C4-2B (cell line): ENCODE measurements around the gene IFNGR1.
"Not testable (repeated sequence)": the region's sequence is repeated elsewhere in the genome, so short reads cannot be mapped to it uniquely, and the experiment has no call there.

Experiments
- H3K27ac ChIP-seq: fragments of 450-650 bp; 2 replicates; pipeline ENCODE4 v1.5.1; 2017
- ZFX ChIP-seq: fragments of 450-650 bp; IDR thresholded peaks from 2 replicates; pipeline ENCODE4 v1.6.1; 2017
- TF ChIP-seq, protein P1 (sequence below): fragments of 450-650 bp; conservative IDR thresholded peaks from 2 replicates; pipeline ENCODE4 v1.5.1; 2017; ENCODE audit warnings: mild to moderate bottlenecking

Gene IFNGR1

DNA sequence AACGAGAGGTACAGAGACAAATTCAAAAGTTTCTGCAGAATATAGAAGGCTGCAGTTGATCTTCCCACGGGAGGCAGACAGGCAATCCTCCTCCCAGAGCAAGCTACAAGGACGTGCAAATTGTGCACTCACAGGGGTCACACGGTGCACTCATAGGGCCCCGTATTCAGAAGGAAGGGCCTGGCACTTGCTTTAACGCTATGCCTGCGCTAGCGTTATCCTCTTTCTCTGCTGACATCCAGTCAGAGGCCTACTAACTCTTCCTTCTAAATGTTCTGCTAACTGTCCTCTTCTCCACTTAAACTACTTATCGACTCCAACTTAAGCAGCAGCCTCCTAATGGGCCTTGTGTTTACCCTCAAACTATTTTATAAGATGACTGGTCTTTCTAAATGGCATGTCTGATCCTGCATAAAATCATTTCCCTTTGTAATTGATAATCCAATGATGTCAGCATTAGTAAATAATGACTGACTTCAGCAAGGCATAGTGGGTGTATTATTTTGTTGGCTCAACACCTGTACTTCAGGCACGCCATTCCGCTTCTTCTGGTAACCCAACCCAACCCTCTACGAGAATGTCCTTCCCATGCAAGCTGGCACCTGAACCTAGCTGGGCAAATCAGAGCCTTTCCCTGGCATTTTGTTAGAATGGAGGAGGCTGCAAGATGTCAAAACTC lies 2.2 kb downstream of the IFNGR1 start:
- no peak for TF ChIP-seq ZFX
- TF ChIP-seq, protein P1, sequence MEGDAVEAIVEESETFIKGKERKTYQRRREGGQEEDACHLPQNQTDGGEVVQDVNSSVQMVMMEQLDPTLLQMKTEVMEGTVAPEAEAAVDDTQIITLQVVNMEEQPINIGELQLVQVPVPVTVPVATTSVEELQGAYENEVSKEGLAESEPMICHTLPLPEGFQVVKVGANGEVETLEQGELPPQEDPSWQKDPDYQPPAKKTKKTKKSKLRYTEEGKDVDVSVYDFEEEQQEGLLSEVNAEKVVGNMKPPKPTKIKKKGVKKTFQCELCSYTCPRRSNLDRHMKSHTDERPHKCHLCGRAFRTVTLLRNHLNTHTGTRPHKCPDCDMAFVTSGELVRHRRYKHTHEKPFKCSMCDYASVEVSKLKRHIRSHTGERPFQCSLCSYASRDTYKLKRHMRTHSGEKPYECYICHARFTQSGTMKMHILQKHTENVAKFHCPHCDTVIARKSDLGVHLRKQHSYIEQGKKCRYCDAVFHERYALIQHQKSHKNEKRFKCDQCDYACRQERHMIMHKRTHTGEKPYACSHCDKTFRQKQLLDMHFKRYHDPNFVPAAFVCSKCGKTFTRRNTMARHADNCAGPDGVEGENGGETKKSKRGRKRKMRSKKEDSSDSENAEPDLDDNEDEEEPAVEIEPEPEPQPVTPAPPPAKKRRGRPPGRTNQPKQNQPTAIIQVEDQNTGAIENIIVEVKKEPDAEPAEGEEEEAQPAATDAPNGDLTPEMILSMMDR = no peak
- H3K27ac ChIP-seq = no peak overlapping the region

DNA sequence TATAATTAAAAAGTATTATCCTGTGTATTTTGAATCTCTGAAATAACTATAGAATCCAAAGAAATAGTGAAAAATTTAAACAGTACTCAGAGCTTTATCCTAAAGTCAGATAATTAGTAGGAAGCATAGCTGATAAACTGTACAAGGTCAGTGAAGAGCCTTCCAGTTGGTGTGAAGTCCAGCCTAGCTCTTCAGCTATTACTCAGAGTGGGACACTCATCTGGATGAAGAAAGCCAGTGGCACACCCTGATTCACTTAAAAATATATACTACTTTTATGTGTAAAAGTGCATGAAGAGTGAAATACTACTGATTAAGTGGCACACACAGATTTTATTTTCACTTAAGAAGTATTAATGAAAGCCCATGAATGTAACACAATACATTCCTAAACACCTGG lies 3.1 kb downstream of the IFNGR1 start:
- TF ChIP-seq, protein P1 = no peak
- no peak for TF ChIP-seq ZFX
- no peak overlapping the region for H3K27ac ChIP-seq

DNA sequence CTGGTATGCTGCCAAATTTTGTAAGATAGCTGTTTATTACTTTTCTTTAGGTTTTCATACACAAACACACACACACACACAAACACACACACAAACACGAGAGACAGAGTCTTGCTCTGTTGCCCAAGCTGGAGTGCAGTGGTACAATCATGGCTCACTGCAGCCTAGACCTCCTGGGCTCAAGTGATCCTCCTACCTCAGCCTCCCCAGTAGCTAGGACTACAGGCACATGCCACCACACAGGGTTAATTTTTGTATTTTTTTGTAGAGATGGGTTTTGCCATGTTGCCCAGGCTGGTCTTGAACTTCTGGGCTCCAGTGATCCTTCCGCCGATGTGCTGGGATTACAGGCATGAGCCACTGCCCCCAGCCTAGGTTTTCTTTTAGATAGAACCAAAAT lies 3.6 kb downstream of the IFNGR1 start:
- not testable (repeated sequence) for H3K27ac ChIP-seq

DNA sequence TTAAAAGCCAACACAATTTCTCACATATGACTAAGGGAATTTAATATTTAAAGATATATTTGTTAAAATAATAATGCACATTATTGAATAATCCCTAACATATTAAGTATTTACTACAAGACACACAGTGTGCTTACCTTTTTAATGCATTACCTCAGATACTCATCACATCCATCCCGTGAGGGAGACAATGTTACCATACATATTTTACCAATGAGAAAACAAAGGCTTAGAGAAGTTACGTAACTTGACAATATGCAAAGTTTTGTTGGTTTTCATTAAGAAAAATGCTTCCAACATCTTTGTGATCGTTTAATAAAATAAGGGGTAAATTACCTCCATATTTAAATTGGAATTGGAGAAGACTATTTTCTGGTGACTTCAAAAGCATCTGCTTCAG lies 4.3 kb downstream of the IFNGR1 start:
- TF ChIP-seq, protein P1 = no peak
- TF ChIP-seq ZFX = no peak
- no peak overlapping the region for H3K27ac ChIP-seq

DNA sequence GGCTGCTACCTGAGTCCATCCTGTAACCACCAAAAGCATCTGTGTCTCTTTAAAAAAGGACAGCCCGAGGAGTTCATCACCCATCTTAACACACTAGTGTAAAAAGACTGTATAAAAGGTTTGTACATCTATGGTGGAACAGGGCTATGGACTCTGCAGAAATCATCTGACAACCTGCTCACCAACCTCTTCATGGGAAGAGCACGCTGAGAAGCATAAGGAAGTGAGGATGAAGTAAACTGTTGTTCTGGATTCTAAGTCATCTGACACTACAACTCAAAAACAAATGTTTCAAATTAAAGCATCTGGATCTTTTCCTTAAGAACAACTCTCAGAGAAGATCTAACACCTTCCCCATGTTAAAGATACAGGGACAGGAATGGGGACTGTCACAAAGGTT lies 5.4 kb downstream of the IFNGR1 start:
- no peak for TF ChIP-seq ZFX
- TF ChIP-seq, protein P1 = no peak
- no peak overlapping the region for H3K27ac ChIP-seq

DNA sequence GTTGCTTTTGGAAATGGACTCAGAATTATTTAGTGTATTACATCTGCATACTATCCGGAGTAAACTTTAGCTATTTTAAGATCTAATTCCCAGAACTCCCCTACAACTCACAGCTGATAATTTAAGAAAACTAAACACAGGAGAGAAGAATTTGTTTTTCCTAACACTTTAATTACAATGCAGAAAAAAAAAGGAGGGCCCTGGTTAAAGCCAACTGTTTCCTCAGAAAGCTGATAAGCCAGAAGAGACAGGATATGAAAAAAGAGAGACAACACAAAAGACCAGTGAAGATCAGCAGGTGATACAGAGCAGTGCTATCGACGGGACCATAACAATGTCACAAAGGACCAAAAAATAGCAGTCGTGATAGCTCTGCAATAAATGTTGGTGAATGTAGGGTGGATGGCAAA lies 5.8 kb downstream of the IFNGR1 start:
- TF ChIP-seq ZFX = no peak
- TF ChIP-seq, protein P1 = no peak
- no peak overlapping the region for H3K27ac ChIP-seq

DNA sequence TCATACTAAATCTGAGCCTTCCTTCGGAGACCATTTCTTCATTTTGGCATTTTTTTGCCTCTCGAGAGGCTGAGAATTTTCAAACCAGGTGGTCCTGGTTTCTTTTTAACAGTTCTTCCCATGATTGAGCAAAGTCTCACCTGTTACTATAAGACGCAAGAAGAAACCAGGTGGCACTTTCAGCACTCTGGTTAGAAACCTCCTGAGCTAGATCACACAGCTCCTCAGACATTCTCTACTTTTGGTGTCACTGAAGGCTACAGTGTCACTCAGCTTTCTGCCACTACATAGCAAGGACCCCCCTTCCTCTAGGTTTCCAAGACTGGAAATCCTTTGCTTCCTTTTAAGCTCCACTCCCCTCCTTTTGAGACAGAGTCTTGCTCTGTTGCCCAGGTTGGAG lies 7.3 kb downstream of the IFNGR1 start:
- TF ChIP-seq, protein P1 = no peak
- TF ChIP-seq ZFX = no peak
- H3K27ac ChIP-seq = no peak overlapping the region

DNA sequence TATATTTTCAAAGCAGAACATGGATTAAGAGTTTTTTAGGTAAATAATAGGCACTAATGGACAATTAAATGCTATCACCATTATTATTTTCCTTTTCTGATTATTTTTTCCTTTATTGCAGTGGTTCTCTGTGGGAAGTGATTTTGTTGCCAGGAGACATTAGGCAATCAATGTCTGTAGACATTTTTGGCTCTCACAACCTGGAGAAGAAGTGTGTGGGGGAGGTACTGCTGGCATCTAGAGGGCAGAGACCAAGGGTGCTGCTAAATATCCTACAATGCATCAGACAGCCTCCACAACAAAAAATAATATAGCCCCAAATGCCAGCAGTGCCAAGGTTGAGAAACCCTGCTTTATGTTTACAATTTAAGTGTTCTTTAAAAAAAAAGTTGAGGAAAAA lies 8.3 kb downstream of the IFNGR1 start:
- no peak for TF ChIP-seq ZFX
- TF ChIP-seq, protein P1 = no peak
- H3K27ac ChIP-seq = no peak overlapping the region
